Breast epithelium (tissue), 3 donors: Measurements from ENCODE around the gene PDE1C.

ENCODE experiments used
- CTCF ChIP-seq, 3 donors: fragments of 450-650 bp; IDR thresholded peaks; one replicate each; pipeline ENCODE4 v1.5.1; 2016 to 2017; ENCODE audit warnings: antibody characterized with exemption in 3 of 3, mild to moderate bottlenecking in 3 of 3, moderate library complexity in 3 of 3
- POLR2AphosphoS5 ChIP-seq, 3 donors: sonication (generic); formaldehyde crosslinking; IDR thresholded peaks; one replicate each; pipeline ENCODE4 v1.6.1; 2017; ENCODE audit warnings: antibody characterized with exemption in 3 of 3

GRCh38 chr7:32030904-32031692 lies 39.1 kb downstream of the PDE1C start:
- no peak for TF ChIP-seq CTCF (IDR thresholded peaks at IDR 0.05)
- no peak for TF ChIP-seq POLR2AphosphoS5 (IDR thresholded peaks at IDR 0.05)
